Central memory CD8-positive, alpha-beta T cell (primary cell): ENCODE measurements around the gene CYTH4.

ENCODE experiments used
- ATAC-seq: fragments of 150-1000 bp; cut with Tn5 transposase; replicated peaks from 2 replicates; pipeline ENCODE4 v1.10.0; 2022; ENCODE audit warnings: mild to moderate bottlenecking, moderate FRiP score, moderate number of reproducible peaks; ENCODE audit not compliant: poor library complexity, severe bottlenecking; ENCODE audit errors: extremely low read depth
- DNase-seq, 2 donors: peaks; one replicate each; pipeline ENCODE4 v3.0.0; 2021; ENCODE audit warnings: low spot score in 2 of 2
- H3K27ac Mint-ChIP-seq: one replicate; pipeline ENCODE4 v1.8.0; 2022; ENCODE audit warnings: low read depth, mild to moderate bottlenecking, moderate library complexity, mixed read lengths
- H3K27me3 Mint-ChIP-seq: one replicate; pipeline ENCODE4 v1.8.0; 2022; ENCODE audit warnings: mixed read lengths
- H3K36me3 Mint-ChIP-seq: one replicate; pipeline ENCODE4 v1.8.0; 2022; ENCODE audit warnings: mild to moderate bottlenecking, moderate library complexity, mixed read lengths; ENCODE audit not compliant: insufficient read depth
- H3K4me1 Mint-ChIP-seq: one replicate; pipeline ENCODE4 v1.8.0; 2022; ENCODE audit warnings: mixed read lengths
- H3K4me3 Mint-ChIP-seq: one replicate; pipeline ENCODE4 v1.8.0; 2022; ENCODE audit warnings: mild to moderate bottlenecking, moderate library complexity, mixed read lengths
- H3K9me3 Mint-ChIP-seq: one replicate; pipeline ENCODE4 v1.8.0; 2022; ENCODE audit warnings: mixed read lengths

The CYTH4 gene

DNA sequence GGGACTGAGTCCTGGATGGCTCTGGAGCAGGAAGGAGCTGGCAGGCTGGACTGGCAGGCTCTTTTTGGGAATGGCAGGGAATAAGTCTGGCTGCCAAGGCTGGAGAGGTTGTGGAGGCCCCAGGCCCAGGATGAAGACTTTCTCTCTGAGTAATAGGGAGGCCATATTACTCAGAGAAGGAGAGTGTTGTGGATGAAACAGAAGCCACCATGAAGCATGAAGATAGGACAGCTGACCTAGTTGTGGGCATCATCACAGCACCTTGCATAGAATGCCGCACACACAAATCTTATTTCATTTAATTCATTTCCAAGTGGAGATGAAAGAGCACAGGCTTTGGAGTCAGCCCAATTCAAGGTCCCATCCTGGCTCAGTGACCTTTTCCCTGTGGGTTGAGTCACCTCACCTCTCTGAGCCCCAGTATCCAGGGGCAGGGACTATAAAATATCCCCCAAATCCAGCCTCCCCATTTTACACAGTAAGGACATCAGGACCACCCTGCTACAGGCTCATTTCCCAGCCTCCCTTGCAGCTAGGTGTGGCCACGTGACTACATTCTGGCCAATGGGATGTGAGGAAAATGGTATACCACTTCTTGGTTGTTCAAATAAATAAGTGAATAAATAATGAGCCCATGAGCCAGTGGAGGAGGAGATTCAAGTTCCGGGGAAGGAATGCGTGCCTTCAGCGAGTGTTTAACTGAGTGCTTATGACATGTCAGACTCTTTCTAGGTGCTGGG is 9.4 kb downstream of the CYTH4 start:
- H3K4me1 Mint-ChIP-seq, result peaks cover 78% of the 10 kb centered on the region
- DNase-seq (no peak), ATAC-seq (no peak)
- peak overlapping the region; percentile 69 for H3K27ac Mint-ChIP-seq
- peaks cover 44% of the 10 kb centered on the region for H3K36me3 Mint-ChIP-seq
- no peaks in the 10 kb centered on the region for H3K9me3 Mint-ChIP-seq
- no peak overlapping the region for H3K4me3 Mint-ChIP-seq
- H3K27me3 Mint-ChIP-seq, result no peaks in the 10 kb centered on the region

DNA sequence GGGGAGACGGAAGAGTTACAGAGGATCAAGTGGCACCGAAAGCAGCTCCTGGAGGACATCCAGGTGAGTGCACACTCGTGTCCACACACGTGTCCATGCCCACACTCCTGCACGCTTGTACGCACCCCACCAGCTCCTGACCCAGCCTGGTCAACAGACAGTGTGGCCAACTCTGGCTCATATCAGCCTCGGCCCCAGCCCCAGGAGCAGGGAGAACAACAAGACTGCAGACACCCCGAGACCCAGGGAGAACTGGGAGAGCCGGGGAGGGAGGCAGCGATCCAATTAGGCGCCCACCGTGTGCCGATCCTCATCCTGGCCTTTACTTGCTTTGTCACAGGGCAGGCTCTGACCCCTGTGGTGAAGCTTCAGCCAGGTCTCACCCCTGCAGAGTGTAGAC is 10.3 kb downstream of the CYTH4 start:
- no peaks in the 10 kb centered on the region for H3K9me3 Mint-ChIP-seq
- H3K27ac Mint-ChIP-seq, result peak overlapping the region; percentile 69
- H3K4me3 Mint-ChIP-seq, result no peak overlapping the region
- peaks cover 72% of the 10 kb centered on the region for H3K4me1 Mint-ChIP-seq
- peaks cover 45% of the 10 kb centered on the region for H3K36me3 Mint-ChIP-seq
- no peak for DNase-seq
- H3K27me3 Mint-ChIP-seq, result no peaks in the 10 kb centered on the region
- no peak for ATAC-seq

DNA sequence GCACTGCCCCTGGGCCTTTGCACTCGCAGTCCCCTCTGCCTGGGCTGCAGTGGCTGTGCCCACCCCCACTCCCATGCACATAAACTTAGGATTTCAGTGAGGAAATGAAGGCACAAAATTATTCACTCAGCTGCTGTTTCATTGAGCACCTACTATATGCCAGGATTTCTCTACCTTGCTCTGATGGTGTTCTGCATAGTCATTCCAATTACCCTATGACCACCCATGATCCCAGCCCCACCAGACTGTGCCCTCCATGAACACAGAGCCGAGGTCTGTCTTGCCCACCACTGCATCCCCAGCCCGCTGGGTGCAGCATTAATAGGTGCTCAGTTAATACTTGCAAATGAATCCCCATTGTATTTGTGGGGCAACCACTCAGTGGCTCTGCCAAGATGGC is 10.9 kb downstream of the CYTH4 start:
- H3K4me3 Mint-ChIP-seq, result no peak overlapping the region
- peaks cover 49% of the 10 kb centered on the region for H3K36me3 Mint-ChIP-seq
- DNase-seq (no peak), ATAC-seq (no peak)
- peaks cover 73% of the 10 kb centered on the region for H3K4me1 Mint-ChIP-seq
- H3K9me3 Mint-ChIP-seq, result no peaks in the 10 kb centered on the region
- peak overlapping the region; percentile 39 for H3K27ac Mint-ChIP-seq
- H3K27me3 Mint-ChIP-seq, result no peaks in the 10 kb centered on the region

DNA sequence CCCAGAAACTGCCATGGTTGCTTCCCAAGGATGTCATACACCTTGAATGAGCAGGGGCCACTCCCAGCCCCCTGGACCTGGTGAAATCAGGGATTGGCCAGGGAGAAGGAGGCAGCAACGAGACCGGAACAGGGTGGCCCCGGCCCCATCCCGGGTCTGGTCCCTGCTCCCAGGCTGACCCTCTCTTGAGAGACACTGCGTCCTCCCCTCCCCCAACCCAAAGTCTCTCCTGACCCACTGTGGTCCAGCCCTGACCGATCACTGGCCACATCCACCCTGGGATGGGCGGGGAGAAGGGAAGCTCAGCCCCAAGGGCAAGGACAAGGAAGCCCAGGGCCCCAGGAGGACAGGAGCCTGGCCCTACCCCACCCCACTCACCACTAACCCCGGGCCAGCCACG is 12.4 kb downstream of the CYTH4 start:
- Mint-ChIP-seq H3K36me3 (peaks cover 45% of the 10 kb centered on the region), H3K9me3 (no peaks in the 10 kb centered on the region), H3K4me1 (peaks cover 69% of the 10 kb centered on the region), H3K27ac (no peak overlapping the region), H3K4me3 (no peak overlapping the region), H3K27me3 (no peaks in the 10 kb centered on the region)
- ATAC-seq (no peak), DNase-seq (no peak)

DNA sequence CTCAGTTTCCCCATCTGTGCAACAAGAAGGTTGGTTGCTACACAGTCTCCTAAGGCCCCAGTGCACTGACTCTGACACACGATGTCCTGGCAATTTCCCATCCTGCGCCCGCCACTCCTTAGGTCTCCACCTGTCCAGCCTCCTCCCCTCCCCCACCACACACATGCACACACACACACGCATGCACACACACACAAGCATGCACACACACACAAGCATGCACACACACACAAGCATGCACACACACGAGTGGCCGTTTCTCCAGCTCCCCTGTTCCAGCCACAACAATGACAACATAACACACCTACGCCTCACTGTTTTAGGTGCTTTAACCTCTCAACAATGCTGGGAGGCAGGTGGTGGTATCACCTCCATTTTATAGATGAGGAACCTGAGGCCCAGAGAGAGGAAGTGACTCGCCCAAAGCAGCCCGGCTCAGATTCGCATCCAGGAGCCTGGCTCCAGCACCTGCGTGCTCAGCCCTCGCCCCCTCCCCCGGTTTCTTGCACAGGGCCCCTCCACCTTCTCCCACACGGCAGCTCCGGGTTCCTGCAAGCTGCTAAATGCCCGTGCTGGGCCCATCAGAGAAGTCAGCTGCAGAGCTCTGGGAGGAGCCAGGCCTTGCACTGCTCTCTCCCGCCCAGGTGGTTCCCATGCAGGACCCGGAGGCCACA is 13.0 kb downstream of the CYTH4 start:
- H3K4me3 Mint-ChIP-seq, result no peak overlapping the region
- H3K27ac Mint-ChIP-seq, result no peak overlapping the region
- DNase-seq (no peak), ATAC-seq (no peak)
- peaks cover 69% of the 10 kb centered on the region for H3K4me1 Mint-ChIP-seq
- no peaks in the 10 kb centered on the region for H3K27me3 Mint-ChIP-seq
- peaks cover 43% of the 10 kb centered on the region for H3K36me3 Mint-ChIP-seq
- no peaks in the 10 kb centered on the region for H3K9me3 Mint-ChIP-seq

DNA sequence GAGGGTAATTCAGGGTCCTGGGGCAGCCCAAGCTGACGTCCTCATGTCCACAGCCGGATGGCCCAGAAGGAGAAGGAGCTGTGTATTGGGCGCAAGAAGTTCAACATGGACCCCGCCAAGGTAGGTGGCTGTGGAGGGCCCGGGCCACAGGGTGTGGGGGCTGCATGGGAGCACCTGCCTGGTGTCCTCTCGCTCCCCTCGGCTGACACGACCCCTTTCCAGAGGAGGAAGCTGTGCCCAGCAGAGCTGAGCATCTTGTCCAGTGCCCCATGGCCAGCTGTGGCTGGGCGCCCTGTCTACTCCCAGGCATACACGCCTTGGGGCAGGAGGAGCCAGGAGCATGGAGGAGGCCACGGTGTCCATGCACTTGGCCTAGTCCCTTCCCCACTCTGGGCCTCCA is 13.6 kb downstream of the CYTH4 start:
- ATAC-seq, result no peak
- H3K9me3 Mint-ChIP-seq, result no peaks in the 10 kb centered on the region
- no peaks in the 10 kb centered on the region for H3K27me3 Mint-ChIP-seq
- no peak overlapping the region for H3K4me3 Mint-ChIP-seq
- peaks cover 48% of the 10 kb centered on the region for H3K36me3 Mint-ChIP-seq
- no peak overlapping the region for H3K27ac Mint-ChIP-seq
- peaks cover 74% of the 10 kb centered on the region for H3K4me1 Mint-ChIP-seq
- DNase-seq, result no peak

DNA sequence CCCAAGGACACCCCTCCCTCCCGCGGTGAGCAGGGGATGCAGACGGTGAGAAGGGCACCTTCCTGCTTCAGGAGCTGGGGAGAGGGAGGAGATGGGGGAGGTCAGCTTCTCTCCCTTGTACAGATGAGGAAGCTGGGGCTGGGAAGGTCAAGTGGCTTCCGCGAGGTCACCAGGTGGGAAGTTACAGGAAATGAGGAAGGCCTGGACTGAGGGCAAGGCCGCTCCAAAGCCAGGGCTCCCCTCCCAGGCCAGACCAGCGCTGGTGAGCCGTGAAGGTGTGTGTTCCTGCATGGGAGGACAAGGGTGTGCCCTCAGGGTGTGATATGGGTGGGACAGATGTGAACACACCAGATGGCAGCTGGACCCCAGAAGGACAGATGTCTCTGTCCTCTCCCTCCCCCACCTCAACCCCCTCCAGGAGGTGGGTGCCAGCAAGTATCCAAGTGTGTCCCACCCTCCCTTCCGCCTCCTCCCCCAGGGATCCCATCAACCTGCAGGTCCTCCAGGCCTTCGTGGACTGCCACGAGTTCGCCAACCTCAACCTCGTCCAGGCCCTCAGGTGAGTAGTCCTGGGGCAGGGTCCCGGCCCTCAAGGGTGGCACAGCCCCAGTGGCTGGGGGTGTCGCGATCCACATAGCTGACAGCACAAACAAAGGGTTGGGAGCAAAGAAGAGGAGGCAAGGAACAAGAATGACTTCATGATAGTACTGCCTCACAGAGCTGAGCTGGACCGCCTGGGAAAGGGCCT is 16.6 kb downstream of the CYTH4 start:
- no peak overlapping the region for H3K4me3 Mint-ChIP-seq
- peak overlapping the region; percentile 78 for H3K27ac Mint-ChIP-seq
- no peak for DNase-seq
- H3K27me3 Mint-ChIP-seq, result no peaks in the 10 kb centered on the region
- no peaks in the 10 kb centered on the region for H3K9me3 Mint-ChIP-seq
- no peak for ATAC-seq
- H3K4me1 Mint-ChIP-seq, result peaks cover 71% of the 10 kb centered on the region
- H3K36me3 Mint-ChIP-seq, result peaks cover 55% of the 10 kb centered on the region

DNA sequence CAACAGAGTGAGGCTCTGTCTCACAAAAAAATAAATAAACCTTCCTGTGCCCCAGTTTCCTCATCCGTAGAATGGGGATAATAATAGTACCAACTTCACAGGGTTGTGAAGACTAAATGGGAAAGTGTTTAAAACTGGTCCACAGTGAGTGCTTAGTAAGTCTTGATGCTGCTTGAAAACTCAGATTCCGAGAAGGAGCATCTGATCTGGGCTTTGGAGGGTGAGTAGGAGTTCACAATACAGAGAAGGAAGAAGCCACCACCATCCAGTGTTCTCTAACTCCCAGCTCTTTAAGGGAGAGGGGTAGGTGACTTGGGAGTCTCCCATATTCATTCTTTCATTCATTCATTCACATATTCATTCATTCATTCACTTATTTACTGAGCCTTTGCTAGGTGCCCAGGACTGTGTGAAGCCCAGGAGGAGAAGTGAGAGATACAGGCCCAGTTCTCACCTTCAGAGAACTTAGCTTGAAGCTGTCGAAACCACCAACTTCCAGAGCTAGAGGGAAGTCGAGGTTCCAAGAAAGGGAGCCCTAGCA is 17.7 kb downstream of the CYTH4 start:
- H3K36me3 Mint-ChIP-seq, result peaks cover 57% of the 10 kb centered on the region

DNA sequence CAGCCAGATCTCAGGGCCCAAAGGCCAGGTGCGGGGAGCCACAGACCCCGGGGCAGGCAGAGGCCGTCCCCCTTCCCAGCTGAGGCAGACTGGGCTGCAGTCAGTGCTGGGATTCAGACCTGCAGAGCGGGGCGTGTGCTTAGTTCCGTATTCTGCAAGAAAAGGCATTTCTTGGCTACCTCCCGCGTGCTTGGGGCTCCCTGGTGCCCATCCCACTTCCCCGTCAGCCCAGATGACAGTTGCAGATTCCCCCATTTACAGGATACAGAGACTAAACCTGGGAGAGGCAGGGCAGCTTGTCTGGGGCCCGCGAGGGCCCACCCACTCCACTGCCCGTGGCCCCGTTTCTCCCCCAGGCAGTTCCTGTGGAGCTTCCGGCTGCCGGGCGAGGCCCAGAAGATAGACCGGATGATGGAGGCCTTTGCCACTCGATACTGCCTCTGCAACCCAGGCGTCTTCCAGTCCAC is 18.3 kb downstream of the CYTH4 start:
- Mint-ChIP-seq H3K36me3 (peaks cover 52% of the 10 kb centered on the region), H3K4me3 (peak overlapping the region; percentile 67), H3K9me3 (no peaks in the 10 kb centered on the region), H3K27ac (peak overlapping the region; percentile 89), H3K4me1 (peaks cover 68% of the 10 kb centered on the region), H3K27me3 (no peaks in the 10 kb centered on the region)
- peak; percentile 70 for ATAC-seq
- no peak for DNase-seq

More for the DNA sequence above, 17.7 kb downstream of the CYTH4 start:
- Mint-ChIP-seq H3K27ac (peak overlapping the region; percentile 89), H3K27me3 (no peaks in the 10 kb centered on the region), H3K9me3 (no peaks in the 10 kb centered on the region), H3K4me3 (peak overlapping the region; percentile 67), H3K4me1 (peaks cover 68% of the 10 kb centered on the region)
- DNase-seq (no peak), ATAC-seq (peak; percentile 47)

DNA sequence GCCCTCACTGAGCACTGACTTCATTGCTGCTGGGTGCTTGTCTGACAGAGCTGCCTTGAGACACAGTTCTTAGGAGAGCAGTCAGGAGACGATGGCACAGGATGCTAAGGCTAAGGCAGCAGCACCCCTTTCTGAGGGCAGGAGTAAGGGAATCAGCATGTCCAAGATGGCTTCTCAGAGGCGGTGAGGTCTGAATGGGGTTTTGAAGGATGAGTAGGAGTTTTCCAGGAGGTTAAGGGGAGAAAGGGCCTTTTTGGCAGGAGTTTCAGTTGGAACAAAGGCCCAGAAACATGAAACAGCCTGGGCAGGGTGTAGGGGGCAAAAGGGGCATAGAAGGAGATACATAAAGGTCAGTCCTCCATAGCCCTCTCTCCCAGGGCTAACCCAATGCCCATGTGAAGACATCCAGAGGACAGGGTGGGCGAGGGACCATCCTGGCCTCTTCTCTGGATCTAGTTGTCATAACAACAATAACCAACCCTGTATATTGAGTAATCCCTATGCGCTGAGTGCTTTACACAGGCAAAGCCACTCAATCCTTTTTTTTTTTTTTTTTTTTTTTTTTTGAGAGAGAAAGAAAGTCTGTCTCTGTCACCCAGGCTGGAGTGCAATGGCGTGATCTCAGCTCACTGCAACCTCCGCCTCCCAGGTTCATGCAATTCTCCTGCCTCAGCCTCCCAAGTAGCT is 19.0 kb downstream of the CYTH4 start:
- no peaks in the 10 kb centered on the region for H3K27me3 Mint-ChIP-seq
- H3K4me3 Mint-ChIP-seq, result peak overlapping the region; percentile 67
- no peak for DNase-seq
- H3K27ac Mint-ChIP-seq, result peak overlapping the region; percentile 89
- no peaks in the 10 kb centered on the region for H3K9me3 Mint-ChIP-seq
- peak; percentile 20 for ATAC-seq
- peaks cover 74% of the 10 kb centered on the region for H3K4me1 Mint-ChIP-seq
- H3K36me3 Mint-ChIP-seq, result peaks cover 48% of the 10 kb centered on the region

DNA sequence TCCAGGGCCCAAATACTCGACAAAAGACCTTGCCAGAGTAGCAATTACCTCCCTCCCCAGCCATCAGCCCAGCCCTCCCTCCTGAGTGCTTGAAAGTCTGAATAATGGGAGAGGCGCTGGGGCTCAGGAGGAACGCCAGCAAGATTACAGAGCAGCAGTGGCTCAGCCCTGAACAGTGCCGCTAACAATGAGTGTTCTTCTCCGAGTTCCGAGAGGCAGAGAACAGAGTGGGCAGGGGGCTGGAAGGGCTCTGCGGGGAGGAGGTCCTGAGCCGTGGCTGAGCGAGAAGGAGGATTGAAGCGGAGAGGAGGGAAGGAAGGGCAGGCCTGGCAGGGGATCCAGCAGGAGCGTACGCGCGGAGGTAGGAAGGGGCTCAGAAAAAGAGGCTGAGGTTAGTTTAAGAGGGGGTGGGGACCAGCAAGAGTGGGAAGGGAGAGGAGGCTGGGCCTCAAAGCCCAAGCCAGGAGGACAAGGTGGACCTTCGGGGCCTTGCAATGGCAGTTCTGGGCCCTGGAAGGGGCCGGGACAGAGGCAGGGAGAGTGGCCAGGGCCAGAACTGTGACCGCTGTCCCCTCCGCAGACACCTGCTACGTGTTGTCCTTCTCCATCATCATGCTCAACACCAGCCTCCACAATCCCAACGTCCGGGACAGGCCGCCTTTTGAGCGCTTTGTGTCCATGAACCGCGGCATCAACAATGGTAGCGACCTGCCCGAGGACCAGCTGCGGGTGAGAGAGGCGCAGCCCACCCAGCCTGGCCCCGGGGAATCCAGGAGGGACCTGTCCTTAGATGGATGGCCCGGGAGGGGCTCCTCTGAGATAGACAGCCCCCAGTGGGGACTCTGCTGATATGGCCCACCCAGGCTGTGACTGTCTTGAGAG is 20.6 kb downstream of the CYTH4 start:
- Mint-ChIP-seq H3K9me3 (no peaks in the 10 kb centered on the region), H3K36me3 (peaks cover 42% of the 10 kb centered on the region), H3K27ac (peak overlapping the region; percentile 64), H3K4me3 (no peak overlapping the region), H3K27me3 (no peaks in the 10 kb centered on the region), H3K4me1 (peaks cover 80% of the 10 kb centered on the region)
- ATAC-seq, result no peak
- no peak for DNase-seq
